HEK293 (cell line): ENCODE data around the gene MAGI2.

Experiments used
- CTCF ChIA-PET: fragments of 350-600 bp; formaldehyde crosslinking; extraction: SDS; loops from one replicate; lab custom pipeline; 2021; ENCODE audit warnings: antibody characterized with exemption; lab: Yijun Ruan, JAX
- POLR2A ChIA-PET: fragments of 300-600 bp; formaldehyde crosslinking; extraction: SDS; loops from one replicate; lab custom pipeline; 2020; ENCODE audit warnings: antibody characterized with exemption, inconsistent platforms; lab: Yijun Ruan, JAX
- H3K27ac ChIP-seq: fragments of 200-500 bp; sonication (Bioruptor generic); 2 replicates; pipeline ENCODE4 v1.5.1; 2014; ENCODE audit warnings: low read depth, low read length, control low read depth, inconsistent platforms; ENCODE audit errors: extremely low read depth
- H3K36me3 ChIP-seq, 2 experiments: fragments of 200-500 bp in 1 of 2; sonication (Bioruptor generic) in 1 of 2; 1 replicate in 1 of 2; 2 replicates in 1 of 2; pipeline ENCODE4 v1.5.1; 2014 to 2017; ENCODE audit warnings: inconsistent platforms in 2 of 2, low read length in 2 of 2; ENCODE audit not compliant: control insufficient read depth in 2 of 2, insufficient read depth in 1 of 2
- H3K4me1 ChIP-seq: fragments of 200-500 bp; sonication (Bioruptor generic); 2 replicates; pipeline ENCODE4 v1.5.1; 2014; ENCODE audit warnings: mild to moderate bottlenecking, low read length, inconsistent platforms; ENCODE audit not compliant: control insufficient read depth, insufficient read depth
- H3K4me3 ChIP-seq: 2 replicates; pipeline ENCODE4 v1.5.1; 2011; ENCODE audit warnings: low read depth, mild to moderate bottlenecking, control low read depth, low read length, moderate library complexity
- H3K9me3 ChIP-seq: fragments of 200-500 bp; sonication (Bioruptor generic); 2 replicates; pipeline ENCODE4 v1.5.1; 2014; ENCODE audit warnings: low read depth, low read length, inconsistent platforms; ENCODE audit not compliant: control insufficient read depth, insufficient read depth
- GFI1B ChIP-seq: fragments of 450-650 bp; formaldehyde crosslinking; IDR thresholded peaks from 2 replicates; pipeline ENCODE4 v1.5.1; 2016; ENCODE audit warnings: missing biosample characterization, missing genetic modification characterization
- GLI2 ChIP-seq: fragments of 450-650 bp; formaldehyde crosslinking; IDR thresholded peaks from 2 replicates; pipeline ENCODE4; 2017; ENCODE audit warnings: missing biosample characterization, missing genetic modification characterization, low read depth, borderline replicate concordance
- HOXD13 ChIP-seq: sonication (generic); formaldehyde crosslinking; IDR thresholded peaks from 2 replicates; pipeline ENCODE4 v1.8.0; 2022; ENCODE audit warnings: missing genetic modification reagents, borderline replicate concordance
- TRIM28 ChIP-seq: IDR thresholded peaks from 2 replicates; pipeline ENCODE4 v1.6.1; 2011; ENCODE audit warnings: low read length, control low read depth, borderline replicate concordance
- YY2 ChIP-seq: fragments of 450-650 bp; formaldehyde crosslinking; IDR thresholded peaks from 2 replicates; pipeline ENCODE4 v1.5.1; 2016; ENCODE audit warnings: missing biosample characterization, missing genetic modification characterization
- ZEB2 ChIP-seq: fragments of 450-650 bp; formaldehyde crosslinking; IDR thresholded peaks from 2 replicates; pipeline ENCODE4 v1.5.1; 2016; ENCODE audit warnings: missing biosample characterization, missing genetic modification characterization
- ZFP37 ChIP-seq: fragments of 450-650 bp; formaldehyde crosslinking; IDR thresholded peaks from 2 replicates; pipeline ENCODE4 v1.5.1; 2016; ENCODE audit warnings: missing biosample characterization, missing genetic modification characterization
- ZNF184 ChIP-seq: fragments of 450-650 bp; IDR thresholded peaks from 2 replicates; pipeline ENCODE4 v1.5.1; 2018; ENCODE audit warnings: missing biosample characterization, mild to moderate bottlenecking, missing genetic modification characterization
- ZNF223 ChIP-seq: fragments of 450-650 bp; formaldehyde crosslinking; IDR thresholded peaks from 2 replicates; pipeline ENCODE4 v1.5.1; 2016; ENCODE audit warnings: missing biosample characterization, missing genetic modification characterization
- ZNF341 ChIP-seq: fragments of 450-650 bp; formaldehyde crosslinking; IDR thresholded peaks from 2 replicates; pipeline ENCODE4; 2016; ENCODE audit warnings: low read depth, missing biosample characterization, missing genetic modification characterization
- ZNF37A ChIP-seq: fragments of 450-650 bp; IDR thresholded peaks from 2 replicates; pipeline ENCODE4 v1.5.1; 2018; ENCODE audit warnings: missing biosample characterization, missing genetic modification characterization
- ZNF416 ChIP-seq: fragments of 450-650 bp; formaldehyde crosslinking; IDR thresholded peaks from 2 replicates; pipeline ENCODE4 v1.5.1; 2016; ENCODE audit warnings: missing biosample characterization, missing genetic modification characterization
- ZNF426 ChIP-seq: fragments of 450-650 bp; formaldehyde crosslinking; IDR thresholded peaks from 2 replicates; pipeline ENCODE4 v1.5.1; 2017; ENCODE audit warnings: missing biosample characterization, missing genetic modification characterization, mild to moderate bottlenecking, inconsistent platforms, moderate library complexity
- ZNF501 ChIP-seq: fragments of 450-650 bp; formaldehyde crosslinking; IDR thresholded peaks from 2 replicates; pipeline ENCODE4 v1.5.1; 2016; ENCODE audit warnings: missing biosample characterization, missing genetic modification characterization
- ZNF600 ChIP-seq: fragments of 450-650 bp; formaldehyde crosslinking; IDR thresholded peaks from 2 replicates; pipeline ENCODE4 v1.5.1; 2016; ENCODE audit warnings: missing biosample characterization, missing genetic modification characterization
- TF ChIP-seq, protein P1 (sequence below): fragments of 450-650 bp; formaldehyde crosslinking; IDR thresholded peaks from 2 replicates; pipeline ENCODE4 v1.5.1; 2016; ENCODE audit warnings: missing biosample characterization, missing genetic modification characterization
- TF ChIP-seq, protein P2 (sequence below): fragments of 450-650 bp; formaldehyde crosslinking; IDR thresholded peaks from 2 replicates; pipeline ENCODE4 v1.5.1; 2016; ENCODE audit warnings: missing biosample characterization, missing genetic modification characterization
- TF ChIP-seq, protein P3 (sequence below): fragments of 450-650 bp; formaldehyde crosslinking; IDR thresholded peaks from 2 replicates; pipeline ENCODE4 v1.5.1; 2016; ENCODE audit warnings: missing biosample characterization, missing genetic modification characterization
- TF ChIP-seq, protein P4 (sequence below): fragments of 450-650 bp; formaldehyde crosslinking; optimal IDR thresholded peaks from 2 replicates; pipeline ENCODE3; 2016; ENCODE audit warnings: missing biosample characterization, mild to moderate bottlenecking, missing genetic modification characterization
- TF ChIP-seq, protein P5 (sequence below): fragments of 450-650 bp; formaldehyde crosslinking; IDR thresholded peaks from 2 replicates; pipeline ENCODE4 v1.5.1; 2016; ENCODE audit warnings: missing biosample characterization, missing genetic modification characterization
- TF ChIP-seq, protein P6 (sequence below): fragments of 450-650 bp; formaldehyde crosslinking; IDR thresholded peaks from 2 replicates; pipeline ENCODE4 v1.5.1; 2016; ENCODE audit warnings: missing biosample characterization, missing genetic modification characterization
- TF ChIP-seq, protein P7 (sequence below): fragments of 450-650 bp; formaldehyde crosslinking; IDR thresholded peaks from 2 replicates; pipeline ENCODE4 v1.5.1; 2016; ENCODE audit warnings: missing biosample characterization, missing genetic modification characterization

Gene MAGI2

DNA sequence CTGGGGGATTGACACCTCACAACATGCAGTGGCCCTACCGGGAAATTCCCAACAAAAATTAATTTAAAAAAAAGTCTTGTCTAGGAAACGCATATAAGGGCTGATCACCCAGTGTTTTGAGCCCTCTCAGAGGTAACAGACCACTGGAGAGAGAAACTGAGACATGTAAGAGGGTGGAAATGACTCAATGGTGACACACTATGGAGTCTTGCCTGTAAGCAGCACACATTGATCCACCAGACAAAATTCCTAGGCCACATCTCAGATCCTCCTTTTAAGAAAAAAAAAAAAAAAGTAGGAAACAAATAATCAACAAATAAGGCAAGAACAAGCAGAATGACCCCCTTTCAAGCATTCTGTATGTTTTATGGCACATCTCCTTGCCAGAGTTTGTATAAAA lies 296.2 kb downstream of the MAGI2 start (continued):
- TF ChIP-seq, protein P1, sequence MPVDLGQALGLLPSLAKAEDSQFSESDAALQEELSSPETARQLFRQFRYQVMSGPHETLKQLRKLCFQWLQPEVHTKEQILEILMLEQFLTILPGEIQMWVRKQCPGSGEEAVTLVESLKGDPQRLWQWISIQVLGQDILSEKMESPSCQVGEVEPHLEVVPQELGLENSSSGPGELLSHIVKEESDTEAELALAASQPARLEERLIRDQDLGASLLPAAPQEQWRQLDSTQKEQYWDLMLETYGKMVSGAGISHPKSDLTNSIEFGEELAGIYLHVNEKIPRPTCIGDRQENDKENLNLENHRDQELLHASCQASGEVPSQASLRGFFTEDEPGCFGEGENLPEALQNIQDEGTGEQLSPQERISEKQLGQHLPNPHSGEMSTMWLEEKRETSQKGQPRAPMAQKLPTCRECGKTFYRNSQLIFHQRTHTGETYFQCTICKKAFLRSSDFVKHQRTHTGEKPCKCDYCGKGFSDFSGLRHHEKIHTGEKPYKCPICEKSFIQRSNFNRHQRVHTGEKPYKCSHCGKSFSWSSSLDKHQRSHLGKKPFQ (tag by site-specific recombination), result no peak
- TF ChIP-seq ZNF184 (tag by site-specific recombination), result no peak
- no peak for TF ChIP-seq ZNF37A (tag by site-specific recombination)
- TF ChIP-seq TRIM28, result no peak
- TF ChIP-seq, all 188 proteins: peak for 0

DNA sequence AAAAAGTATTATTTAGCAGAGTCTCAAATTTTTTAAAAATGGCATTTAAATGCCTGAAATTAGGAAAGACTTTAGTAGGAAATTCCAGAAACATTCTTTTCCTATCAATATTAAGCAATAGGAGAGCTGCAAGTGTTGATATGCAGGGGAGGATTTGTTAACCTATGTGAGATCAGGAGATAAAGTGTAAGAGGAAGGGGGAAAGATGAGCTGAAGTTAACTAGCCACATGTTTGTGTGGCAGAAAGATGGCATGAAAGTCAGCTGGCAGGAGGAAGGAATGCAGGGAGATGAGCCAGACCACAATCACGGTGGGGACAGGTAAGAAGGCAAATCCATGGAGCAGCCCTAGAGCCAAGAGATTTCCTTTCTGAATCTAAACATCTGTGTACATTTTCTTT lies 303.6 kb downstream of the MAGI2 start:
- ChIA-PET POLR2A (no interaction called here), CTCF (no interaction called here)
- H3K9me3 ChIP-seq, result no peaks in the 10 kb centered on the region
- H3K4me3 ChIP-seq, result no peak overlapping the region
- H3K4me1 ChIP-seq, result no peaks in the 10 kb centered on the region
- TF ChIP-seq GFI1B (tag by site-specific recombination) (no peak), ZNF600 (no peak), ZNF426 (no peak), ZNF223 (no peak), GLI2 (tag by site-specific recombination) (no peak), YY2 (tag by site-specific recombination) (no peak)
- TF ChIP-seq, protein P2, sequence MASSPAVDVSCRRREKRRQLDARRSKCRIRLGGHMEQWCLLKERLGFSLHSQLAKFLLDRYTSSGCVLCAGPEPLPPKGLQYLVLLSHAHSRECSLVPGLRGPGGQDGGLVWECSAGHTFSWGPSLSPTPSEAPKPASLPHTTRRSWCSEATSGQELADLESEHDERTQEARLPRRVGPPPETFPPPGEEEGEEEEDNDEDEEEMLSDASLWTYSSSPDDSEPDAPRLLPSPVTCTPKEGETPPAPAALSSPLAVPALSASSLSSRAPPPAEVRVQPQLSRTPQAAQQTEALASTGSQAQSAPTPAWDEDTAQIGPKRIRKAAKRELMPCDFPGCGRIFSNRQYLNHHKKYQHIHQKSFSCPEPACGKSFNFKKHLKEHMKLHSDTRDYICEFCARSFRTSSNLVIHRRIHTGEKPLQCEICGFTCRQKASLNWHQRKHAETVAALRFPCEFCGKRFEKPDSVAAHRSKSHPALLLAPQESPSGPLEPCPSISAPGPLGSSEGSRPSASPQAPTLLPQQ (tag by site-specific recombination), result no peak
- TF ChIP-seq, protein P3, sequence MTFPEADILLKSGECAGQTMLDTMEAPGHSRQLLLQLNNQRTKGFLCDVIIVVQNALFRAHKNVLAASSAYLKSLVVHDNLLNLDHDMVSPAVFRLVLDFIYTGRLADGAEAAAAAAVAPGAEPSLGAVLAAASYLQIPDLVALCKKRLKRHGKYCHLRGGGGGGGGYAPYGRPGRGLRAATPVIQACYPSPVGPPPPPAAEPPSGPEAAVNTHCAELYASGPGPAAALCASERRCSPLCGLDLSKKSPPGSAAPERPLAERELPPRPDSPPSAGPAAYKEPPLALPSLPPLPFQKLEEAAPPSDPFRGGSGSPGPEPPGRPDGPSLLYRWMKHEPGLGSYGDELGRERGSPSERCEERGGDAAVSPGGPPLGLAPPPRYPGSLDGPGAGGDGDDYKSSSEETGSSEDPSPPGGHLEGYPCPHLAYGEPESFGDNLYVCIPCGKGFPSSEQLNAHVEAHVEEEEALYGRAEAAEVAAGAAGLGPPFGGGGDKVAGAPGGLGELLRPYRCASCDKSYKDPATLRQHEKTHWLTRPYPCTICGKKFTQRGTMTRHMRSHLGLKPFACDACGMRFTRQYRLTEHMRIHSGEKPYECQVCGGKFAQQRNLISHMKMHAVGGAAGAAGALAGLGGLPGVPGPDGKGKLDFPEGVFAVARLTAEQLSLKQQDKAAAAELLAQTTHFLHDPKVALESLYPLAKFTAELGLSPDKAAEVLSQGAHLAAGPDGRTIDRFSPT, result no peak
- no peaks in the 10 kb centered on the region for H3K36me3 ChIP-seq
- H3K27ac ChIP-seq, result no peak overlapping the region

DNA sequence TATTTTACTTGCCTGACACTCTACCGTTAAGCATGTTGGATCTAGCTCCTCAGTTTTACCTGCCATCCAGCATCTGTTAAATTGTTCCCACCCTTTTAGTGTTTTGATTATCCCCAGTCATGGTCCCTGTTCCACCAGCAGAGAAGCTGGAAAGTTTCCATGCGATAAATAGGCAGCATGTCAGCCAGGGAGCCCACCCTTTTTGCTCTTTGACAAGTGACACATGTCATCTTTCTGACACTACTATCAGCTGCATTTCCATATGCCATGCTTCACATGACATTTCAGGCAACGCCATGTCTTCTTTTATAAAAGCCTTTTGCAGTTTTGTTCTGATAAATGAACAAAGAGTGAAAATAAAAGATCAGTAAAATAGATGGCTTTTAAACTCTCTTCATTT lies 310.8 kb downstream of the MAGI2 start:
- CTCF ChIA-PET, result no interaction called here
- no peak overlapping the region for H3K27ac ChIP-seq
- POLR2A ChIA-PET, result no interaction called here
- H3K4me3 ChIP-seq, result no peak overlapping the region
- H3K36me3 ChIP-seq, result no peaks in the 10 kb centered on the region
- H3K4me1 ChIP-seq, result no peaks in the 10 kb centered on the region
- H3K9me3 ChIP-seq, result no peaks in the 10 kb centered on the region
- TF ChIP-seq, protein P4, sequence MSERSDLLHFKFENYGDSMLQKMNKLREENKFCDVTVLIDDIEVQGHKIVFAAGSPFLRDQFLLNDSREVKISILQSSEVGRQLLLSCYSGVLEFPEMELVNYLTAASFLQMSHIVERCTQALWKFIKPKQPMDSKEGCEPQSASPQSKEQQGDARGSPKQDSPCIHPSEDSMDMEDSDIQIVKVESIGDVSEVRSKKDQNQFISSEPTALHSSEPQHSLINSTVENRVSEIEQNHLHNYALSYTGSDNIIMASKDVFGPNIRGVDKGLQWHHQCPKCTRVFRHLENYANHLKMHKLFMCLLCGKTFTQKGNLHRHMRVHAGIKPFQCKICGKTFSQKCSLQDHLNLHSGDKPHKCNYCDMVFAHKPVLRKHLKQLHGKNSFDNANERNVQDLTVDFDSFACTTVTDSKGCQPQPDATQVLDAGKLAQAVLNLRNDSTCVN (tag by site-specific recombination), result no peak
- TF ChIP-seq ZNF341 (tag by site-specific recombination) (no peak), ZFP37 (no peak), ZNF501 (tag by site-specific recombination) (no peak), HOXD13 (CRISPR knock-in tag) (no peak), ZNF416 (tag by site-specific recombination) (no peak), ZEB2 (tag by site-specific recombination) (no peak), GLI2 (tag by site-specific recombination) (no peak), YY2 (tag by site-specific recombination) (no peak)
- TF ChIP-seq, protein P5, sequence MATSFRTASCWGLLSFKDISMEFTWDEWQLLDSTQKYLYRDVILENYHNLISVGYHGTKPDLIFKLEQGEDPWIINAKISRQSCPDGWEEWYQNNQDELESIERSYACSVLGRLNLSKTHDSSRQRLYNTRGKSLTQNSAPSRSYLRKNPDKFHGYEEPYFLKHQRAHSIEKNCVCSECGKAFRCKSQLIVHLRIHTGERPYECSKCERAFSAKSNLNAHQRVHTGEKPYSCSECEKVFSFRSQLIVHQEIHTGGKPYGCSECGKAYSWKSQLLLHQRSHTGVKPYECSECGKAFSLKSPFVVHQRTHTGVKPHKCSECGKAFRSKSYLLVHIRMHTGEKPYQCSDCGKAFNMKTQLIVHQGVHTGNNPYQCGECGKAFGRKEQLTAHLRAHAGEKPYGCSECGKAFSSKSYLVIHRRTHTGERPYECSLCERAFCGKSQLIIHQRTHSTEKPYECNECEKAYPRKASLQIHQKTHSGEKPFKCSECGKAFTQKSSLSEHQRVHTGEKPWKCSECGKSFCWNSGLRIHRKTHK (tag by site-specific recombination), result no peak
- TF ChIP-seq, protein P6, sequence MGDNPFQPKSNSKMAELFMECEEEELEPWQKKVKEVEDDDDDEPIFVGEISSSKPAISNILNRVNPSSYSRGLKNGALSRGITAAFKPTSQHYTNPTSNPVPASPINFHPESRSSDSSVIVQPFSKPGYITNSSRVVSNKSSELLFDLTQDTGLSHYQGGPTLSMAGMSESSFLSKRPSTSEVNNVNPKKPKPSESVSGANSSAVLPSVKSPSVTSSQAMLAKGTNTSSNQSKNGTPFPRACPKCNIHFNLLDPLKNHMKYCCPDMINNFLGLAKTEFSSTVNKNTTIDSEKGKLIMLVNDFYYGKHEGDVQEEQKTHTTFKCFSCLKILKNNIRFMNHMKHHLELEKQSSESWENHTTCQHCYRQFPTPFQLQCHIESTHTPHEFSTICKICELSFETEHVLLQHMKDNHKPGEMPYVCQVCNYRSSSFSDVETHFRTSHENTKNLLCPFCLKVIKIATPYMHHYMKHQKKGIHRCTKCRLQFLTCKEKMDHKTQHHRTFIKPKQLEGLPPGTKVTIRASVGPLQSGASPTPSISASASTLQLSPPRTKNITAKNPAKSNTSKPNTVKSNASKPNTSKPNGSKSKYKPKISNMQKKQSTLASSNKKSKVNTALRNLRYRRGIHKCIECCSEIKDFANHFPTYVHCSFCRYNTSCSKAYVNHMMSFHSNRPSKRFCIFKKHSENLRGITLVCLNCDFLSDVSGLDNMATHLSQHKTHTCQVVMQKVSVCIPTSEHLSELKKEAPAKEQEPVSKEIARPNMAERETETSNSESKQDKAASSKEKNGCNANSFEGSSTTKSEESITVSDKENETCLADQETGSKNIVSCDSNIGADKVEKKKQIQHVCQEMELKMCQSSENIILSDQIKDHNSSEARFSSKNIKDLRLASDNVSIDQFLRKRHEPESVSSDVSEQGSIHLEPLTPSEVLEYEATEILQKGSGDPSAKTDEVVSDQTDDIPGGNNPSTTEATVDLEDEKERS (tag by site-specific recombination), result no peak
- TF ChIP-seq, protein P7, sequence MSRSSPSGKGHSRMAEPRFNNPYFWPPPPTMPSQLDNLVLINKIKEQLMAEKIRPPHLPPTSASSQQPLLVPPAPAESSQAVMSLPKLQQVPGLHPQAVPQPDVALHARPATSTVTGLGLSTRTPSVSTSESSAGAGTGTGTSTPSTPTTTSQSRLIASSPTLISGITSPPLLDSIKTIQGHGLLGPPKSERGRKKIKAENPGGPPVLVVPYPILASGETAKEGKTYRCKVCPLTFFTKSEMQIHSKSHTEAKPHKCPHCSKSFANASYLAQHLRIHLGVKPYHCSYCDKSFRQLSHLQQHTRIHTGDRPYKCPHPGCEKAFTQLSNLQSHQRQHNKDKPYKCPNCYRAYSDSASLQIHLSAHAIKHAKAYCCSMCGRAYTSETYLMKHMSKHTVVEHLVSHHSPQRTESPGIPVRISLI, result no peak
